Brain microvascular endothelial cell (primary cell): Measurements from ENCODE around the gene MSH3.

Experiments
- DNase-seq: peaks from one replicate; pipeline ENCODE4 v3.0.0-alpha.2; 2020
- H3K27ac ChIP-seq: fragments of 250-450 bp; sonication (Bioruptor Pico); 2 replicates; pipeline ENCODE4 v1.5.1; 2020; ENCODE audit warnings: mild to moderate bottlenecking, moderate library complexity
- H3K27me3 ChIP-seq: fragments of 250-450 bp; sonication (Bioruptor Pico); replicated peaks from 2 replicates; pipeline ENCODE4 v1.5.1; 2020; ENCODE audit warnings: mild to moderate bottlenecking
- H3K36me3 ChIP-seq: fragments of 250-450 bp; sonication (Bioruptor Pico); replicated peaks from 2 replicates; pipeline ENCODE4 v1.5.1; 2020; ENCODE audit warnings: mild to moderate bottlenecking
- H3K4me3 ChIP-seq: 2 replicates; pipeline ENCODE4 v1.5.1; 2011; ENCODE audit warnings: low read depth, mild to moderate bottlenecking, control low read depth, low read length, moderate library complexity
- in situ Hi-C: cut with HindIII; loops from 2 replicates; pipeline ENCODE4 v1.10.0; 2017; ENCODE audit warnings: low sequenced_read_pairs, low pct_ligation_motif_present
- TF ChIP-seq, protein P1 (sequence below): IDR thresholded peaks from 2 replicates; pipeline ENCODE4 v1.5.1; 2011; ENCODE audit warnings: low read depth, mild to moderate bottlenecking, moderate library complexity, low read length, control low read depth, inconsistent platforms; ENCODE audit errors: missing control alignments

The MSH3 gene

DNA sequence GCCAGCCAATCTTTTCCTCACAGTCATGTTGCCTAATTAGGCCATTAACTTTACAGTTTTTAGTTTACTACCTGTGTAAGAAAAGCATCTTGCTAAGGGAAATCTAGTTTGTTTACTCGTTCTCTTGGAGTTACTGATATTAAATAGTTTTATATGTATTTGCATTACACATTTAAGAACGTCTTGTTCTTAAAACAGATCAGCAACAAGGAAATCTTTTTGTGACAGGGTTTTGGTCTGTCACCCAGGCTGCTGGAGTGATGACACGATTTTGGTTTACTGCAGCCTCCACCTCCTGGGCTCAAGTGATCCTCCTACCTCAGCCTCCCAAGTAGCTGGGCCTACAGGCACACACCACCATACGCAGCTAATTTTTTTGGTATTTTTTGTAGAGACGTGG is 29.2 kb upstream of the MSH3 start:
- Histone ChIP-seq H3K36me3 (no peaks in the 10 kb centered on the region), H3K27me3 (no peaks in the 10 kb centered on the region), H3K27ac (no peak overlapping the region), H3K4me3 (no peak overlapping the region)
- DNase-seq, result no peak
- in situ Hi-C loops, result no loop called here
- TF ChIP-seq, protein P1, sequence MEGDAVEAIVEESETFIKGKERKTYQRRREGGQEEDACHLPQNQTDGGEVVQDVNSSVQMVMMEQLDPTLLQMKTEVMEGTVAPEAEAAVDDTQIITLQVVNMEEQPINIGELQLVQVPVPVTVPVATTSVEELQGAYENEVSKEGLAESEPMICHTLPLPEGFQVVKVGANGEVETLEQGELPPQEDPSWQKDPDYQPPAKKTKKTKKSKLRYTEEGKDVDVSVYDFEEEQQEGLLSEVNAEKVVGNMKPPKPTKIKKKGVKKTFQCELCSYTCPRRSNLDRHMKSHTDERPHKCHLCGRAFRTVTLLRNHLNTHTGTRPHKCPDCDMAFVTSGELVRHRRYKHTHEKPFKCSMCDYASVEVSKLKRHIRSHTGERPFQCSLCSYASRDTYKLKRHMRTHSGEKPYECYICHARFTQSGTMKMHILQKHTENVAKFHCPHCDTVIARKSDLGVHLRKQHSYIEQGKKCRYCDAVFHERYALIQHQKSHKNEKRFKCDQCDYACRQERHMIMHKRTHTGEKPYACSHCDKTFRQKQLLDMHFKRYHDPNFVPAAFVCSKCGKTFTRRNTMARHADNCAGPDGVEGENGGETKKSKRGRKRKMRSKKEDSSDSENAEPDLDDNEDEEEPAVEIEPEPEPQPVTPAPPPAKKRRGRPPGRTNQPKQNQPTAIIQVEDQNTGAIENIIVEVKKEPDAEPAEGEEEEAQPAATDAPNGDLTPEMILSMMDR, result no peak

DNA sequence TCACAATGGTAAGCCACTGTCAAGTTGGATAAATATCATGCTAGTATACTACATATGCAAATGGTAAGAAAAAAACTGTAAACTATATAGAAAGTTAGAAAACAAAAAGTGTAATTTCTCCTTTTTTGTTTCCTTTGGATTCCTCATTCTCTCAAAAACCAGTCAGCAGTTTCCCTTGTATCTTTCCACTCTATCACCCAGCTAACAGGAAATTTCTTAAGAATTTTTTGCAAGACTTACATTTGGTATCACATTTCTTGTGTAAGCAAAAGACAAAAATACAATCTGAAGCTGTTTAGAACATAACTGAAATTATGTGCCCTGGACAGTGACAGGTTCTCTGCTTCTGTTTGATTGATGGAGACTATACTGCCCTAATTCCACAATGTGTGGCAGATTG is 25.2 kb upstream of the MSH3 start:
- no peak overlapping the region for H3K27ac ChIP-seq

DNA sequence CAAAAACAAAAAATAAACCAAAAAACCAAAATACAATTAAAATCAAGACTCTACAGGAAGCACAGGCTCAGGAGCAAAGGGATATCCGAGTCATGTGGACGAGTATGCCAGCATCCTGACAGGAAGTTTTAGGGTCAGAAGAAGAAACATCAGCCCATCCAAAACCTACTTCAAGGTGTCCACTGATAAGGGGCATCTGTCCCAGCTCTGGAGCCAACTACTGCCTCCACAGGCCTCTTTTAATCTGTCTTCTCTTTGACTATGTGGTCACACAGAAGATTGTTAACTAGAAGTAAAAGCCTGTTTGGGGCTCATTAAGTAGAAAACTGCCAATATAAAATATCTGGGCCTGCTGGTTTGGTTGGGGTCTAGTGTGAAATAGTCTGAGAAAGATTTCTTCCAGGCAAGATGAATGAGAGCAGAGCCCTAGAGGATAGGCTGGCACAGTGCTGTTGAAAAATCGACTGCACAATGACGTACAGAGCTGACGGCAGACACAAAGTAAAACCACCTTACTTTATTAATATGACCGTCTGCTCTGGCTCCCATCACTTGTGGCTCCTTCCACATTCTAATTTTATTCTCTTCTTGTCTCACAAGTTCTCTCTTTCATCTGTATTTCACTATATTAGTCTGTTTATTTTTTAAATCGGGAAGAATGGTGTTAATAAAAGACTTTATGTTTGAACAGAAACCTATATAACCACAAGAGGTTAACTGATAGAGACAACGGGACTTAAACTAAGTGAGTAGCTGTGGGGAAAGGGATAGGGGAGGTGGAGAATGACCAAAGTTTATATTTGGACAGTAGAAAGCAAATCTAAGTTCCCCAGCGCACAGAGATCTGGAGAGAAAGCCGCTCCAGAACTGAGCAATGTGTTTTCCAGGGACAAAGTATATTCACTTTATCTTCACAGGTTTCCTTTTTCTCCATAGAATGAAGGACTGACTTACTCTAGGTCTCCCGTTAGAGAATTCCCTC is 22.9 kb upstream of the MSH3 start:
- TF ChIP-seq, protein P1, result no peak
- Histone ChIP-seq H3K36me3 (peaks cover 2% of the 10 kb centered on the region), H3K27ac (no peak overlapping the region), H3K4me3 (no peak overlapping the region), H3K27me3 (no peaks in the 10 kb centered on the region)
- in situ Hi-C loops, result no loop called here
- DNase-seq, result no peak

More for the DNA sequence above, 25.2 kb upstream of the MSH3 start:
- DNase-seq, result no peak
- no peak overlapping the region for H3K4me3 ChIP-seq
- no peaks in the 10 kb centered on the region for H3K27me3 ChIP-seq
- in situ Hi-C loops, result no loop called here
- TF ChIP-seq, protein P1, result no peak
- no peaks in the 10 kb centered on the region for H3K36me3 ChIP-seq

- TF ChIP-seq, protein P1, result no peak
- Histone ChIP-seq H3K4me3 (no peak overlapping the region), H3K27ac (no peak overlapping the region), H3K27me3 (no peaks in the 10 kb centered on the region), H3K36me3 (peaks cover 2% of the 10 kb centered on the region)
- no peak for DNase-seq
- in situ Hi-C loops, result no loop called here
Measured at GRCh38 chr5:80632700-80633099, 21.8 kb upstream of the MSH3 start.

- H3K4me3 ChIP-seq, result no peak overlapping the region
- no peaks in the 10 kb centered on the region for H3K27me3 ChIP-seq
- H3K36me3 ChIP-seq, result peaks cover 2% of the 10 kb centered on the region
- DNase-seq, result no peak
- TF ChIP-seq, protein P1, result no peak
- in situ Hi-C loops, result no loop called here
- no peak overlapping the region for H3K27ac ChIP-seq
Measured at GRCh38 chr5:80634193-80634592, 20.3 kb upstream of the MSH3 start.
